ENCODE data around the gene SLC2A9.

The SLC2A9 gene

GRCh38 chr4:10021653-10022023 lies 341 bp upstream of the SLC2A9 start:
- DNase-seq (ENCODE audit: extremely low read depth in 1 of 2, low read depth in 1 of 2): no peak

- DNase-seq (ENCODE audit: extremely low read depth in 1 of 2, low read depth in 1 of 2): no peak
Observed at GRCh38 chr4:10020106-10020505, 1.2 kb downstream of the SLC2A9 start.

- no peak for DNase-seq (ENCODE audit: extremely low read depth in 1 of 2, low read depth in 1 of 2)
Observed at GRCh38 chr4:10019521-10020051, 1.7 kb downstream of the SLC2A9 start.

GRCh38 chr4:10018818-10019461 lies 2.4 kb downstream of the SLC2A9 start:
- DNase-seq (ENCODE audit: extremely low read depth in 1 of 2, low read depth in 1 of 2): peak; percentile 73 to 78

GRCh38 chr4:10017037-10017893 lies 4.0 kb downstream of the SLC2A9 start:
- DNase-seq (ENCODE audit: extremely low read depth in 1 of 2, low read depth in 1 of 2): no peak

- DNase-seq (ENCODE audit: extremely low read depth in 1 of 2, low read depth in 1 of 2): no peak
Observed at GRCh38 chr4:10016169-10016568, 5.1 kb downstream of the SLC2A9 start.

GRCh38 chr4:10015140-10015753 lies 6.0 kb downstream of the SLC2A9 start:
- no peak for DNase-seq (ENCODE audit: extremely low read depth in 1 of 2, low read depth in 1 of 2)

GRCh38 chr4:10013722-10014121 lies 7.6 kb downstream of the SLC2A9 start:
- no peak for DNase-seq (ENCODE audit: extremely low read depth in 1 of 2, low read depth in 1 of 2)

GRCh38 chr4:10011885-10012284 lies 9.4 kb downstream of the SLC2A9 start:
- DNase-seq (ENCODE audit: extremely low read depth in 1 of 2, low read depth in 1 of 2): no peak

GRCh38 chr4:10011277-10011676 lies 10.0 kb downstream of the SLC2A9 start:
- DNase-seq (ENCODE audit: extremely low read depth in 1 of 2, low read depth in 1 of 2): no peak

GRCh38 chr4:10009861-10010500 lies 11.3 kb downstream of the SLC2A9 start:
- no peak for DNase-seq (ENCODE audit: extremely low read depth in 1 of 2, low read depth in 1 of 2)

GRCh38 chr4:10008609-10009005 lies 12.7 kb downstream of the SLC2A9 start:
- no peak for DNase-seq (ENCODE audit: extremely low read depth in 1 of 2, low read depth in 1 of 2)

- DNase-seq (ENCODE audit: extremely low read depth in 1 of 2, low read depth in 1 of 2): no peak
Observed at GRCh38 chr4:10007793-10008608, 13.3 kb downstream of the SLC2A9 start.

GRCh38 chr4:10007436-10007740 lies 13.9 kb downstream of the SLC2A9 start:
- DNase-seq (ENCODE audit: extremely low read depth in 1 of 2, low read depth in 1 of 2): no peak

GRCh38 chr4:10006601-10007435 lies 14.5 kb downstream of the SLC2A9 start:
- no peak for DNase-seq (ENCODE audit: extremely low read depth in 1 of 2, low read depth in 1 of 2)

- no peak for DNase-seq (ENCODE audit: extremely low read depth in 1 of 2, low read depth in 1 of 2)
Observed at GRCh38 chr4:10006231-10006600, 15.1 kb downstream of the SLC2A9 start.

GRCh38 chr4:10005632-10006031 lies 15.7 kb downstream of the SLC2A9 start:
- no peak for DNase-seq (ENCODE audit: extremely low read depth in 1 of 2, low read depth in 1 of 2)

GRCh38 chr4:10003666-10004065 lies 17.6 kb downstream of the SLC2A9 start:
- no peak for DNase-seq (ENCODE audit: extremely low read depth in 1 of 2, low read depth in 1 of 2)

- no peak for DNase-seq (ENCODE audit: extremely low read depth in 1 of 2, low read depth in 1 of 2)
Observed at GRCh38 chr4:10002278-10002677, 19.0 kb downstream of the SLC2A9 start.

GRCh38 chr4:10001757-10002156 lies 19.5 kb downstream of the SLC2A9 start:
- no peak for DNase-seq (ENCODE audit: extremely low read depth in 1 of 2, low read depth in 1 of 2)

Measured in activated CD8-positive, alpha-beta memory T cell treated with anti-CD3 and anti-CD28 coated beads for 1 hour (primary cell).